ENCODE measurements around the gene GNA12.

- no peak for TF ChIP-seq CTCF (IDR thresholded peaks at IDR 0.05; ENCODE audit: low read depth, low read length, missing input control)
- no peak for TF ChIP-seq EGR1 (IDR thresholded peaks at IDR 0.05; ENCODE audit: low read depth in 2 of 2)
- TF ChIP-seq YY1 (IDR thresholded peaks at IDR 0.05), result no peak
These were observed 6.6 kb downstream of the GNA12 start for GRCh38 chr7:2837496-2837895.

Data from liver (tissue), 3 donors.